Lower leg skin (tissue), 3 donors: ENCODE results near the gene C6orf163.

ENCODE experiments used
- POLR2A ChIP-seq, 2 donors: fragments of 450-650 bp; IDR thresholded peaks; one replicate each; pipeline ENCODE4 v1.6.1; 2016 to 2017; ENCODE audit warnings: antibody characterized with exemption in 2 of 2, mild to moderate bottlenecking in 1 of 2, moderate library complexity in 1 of 2
- TF ChIP-seq, protein P1 (sequence below), 3 donors: fragments of 450-650 bp; IDR thresholded peaks; one replicate each; pipeline ENCODE4 v1.5.1; 2016; ENCODE audit warnings: antibody characterized with exemption in 3 of 3, mild to moderate bottlenecking in 3 of 3, moderate library complexity in 2 of 3

DNA sequence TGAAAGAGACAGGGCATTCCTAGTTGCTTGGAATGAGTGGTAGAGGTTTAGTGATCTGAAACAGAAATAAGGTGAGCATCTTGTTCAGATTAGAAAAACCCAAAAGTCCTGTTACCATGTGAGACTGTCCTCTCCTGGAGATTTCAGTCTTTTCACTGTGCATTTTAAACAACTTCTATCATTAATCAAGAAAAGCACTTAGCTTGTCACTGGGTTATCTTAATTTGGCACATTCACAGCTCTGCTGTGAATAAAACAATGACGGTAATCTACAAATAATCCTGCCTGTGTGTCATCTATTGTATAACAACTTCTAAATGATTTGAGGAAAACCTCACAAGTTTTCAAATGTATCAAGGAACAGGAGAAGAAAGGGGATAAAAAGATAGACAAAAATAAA lies 31.8 kb upstream of the C6orf163 start:
- TF ChIP-seq, protein P1, sequence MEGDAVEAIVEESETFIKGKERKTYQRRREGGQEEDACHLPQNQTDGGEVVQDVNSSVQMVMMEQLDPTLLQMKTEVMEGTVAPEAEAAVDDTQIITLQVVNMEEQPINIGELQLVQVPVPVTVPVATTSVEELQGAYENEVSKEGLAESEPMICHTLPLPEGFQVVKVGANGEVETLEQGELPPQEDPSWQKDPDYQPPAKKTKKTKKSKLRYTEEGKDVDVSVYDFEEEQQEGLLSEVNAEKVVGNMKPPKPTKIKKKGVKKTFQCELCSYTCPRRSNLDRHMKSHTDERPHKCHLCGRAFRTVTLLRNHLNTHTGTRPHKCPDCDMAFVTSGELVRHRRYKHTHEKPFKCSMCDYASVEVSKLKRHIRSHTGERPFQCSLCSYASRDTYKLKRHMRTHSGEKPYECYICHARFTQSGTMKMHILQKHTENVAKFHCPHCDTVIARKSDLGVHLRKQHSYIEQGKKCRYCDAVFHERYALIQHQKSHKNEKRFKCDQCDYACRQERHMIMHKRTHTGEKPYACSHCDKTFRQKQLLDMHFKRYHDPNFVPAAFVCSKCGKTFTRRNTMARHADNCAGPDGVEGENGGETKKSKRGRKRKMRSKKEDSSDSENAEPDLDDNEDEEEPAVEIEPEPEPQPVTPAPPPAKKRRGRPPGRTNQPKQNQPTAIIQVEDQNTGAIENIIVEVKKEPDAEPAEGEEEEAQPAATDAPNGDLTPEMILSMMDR (IDR thresholded peaks at IDR 0.05): no peak
- TF ChIP-seq POLR2A (IDR thresholded peaks at IDR 0.05): no peak
